CD4-positive, alpha-beta T cell treated with Interferon alpha-2 for 1 hour (primary cell): ENCODE results near the gene ACER1.
A peak's percentile ranks its signal among the peaks of the same experiment; 100 is the strongest.
"Not testable (repeated sequence)": the region's sequence is repeated elsewhere in the genome, so short reads cannot be mapped to it uniquely, and the experiment has no call there.

Experiments used
- DNase-seq, 2 donors: peaks; one replicate each; pipeline ENCODE4 v3.0.0-alpha.2; 2020 to 2022

ACER1 gene

DNA sequence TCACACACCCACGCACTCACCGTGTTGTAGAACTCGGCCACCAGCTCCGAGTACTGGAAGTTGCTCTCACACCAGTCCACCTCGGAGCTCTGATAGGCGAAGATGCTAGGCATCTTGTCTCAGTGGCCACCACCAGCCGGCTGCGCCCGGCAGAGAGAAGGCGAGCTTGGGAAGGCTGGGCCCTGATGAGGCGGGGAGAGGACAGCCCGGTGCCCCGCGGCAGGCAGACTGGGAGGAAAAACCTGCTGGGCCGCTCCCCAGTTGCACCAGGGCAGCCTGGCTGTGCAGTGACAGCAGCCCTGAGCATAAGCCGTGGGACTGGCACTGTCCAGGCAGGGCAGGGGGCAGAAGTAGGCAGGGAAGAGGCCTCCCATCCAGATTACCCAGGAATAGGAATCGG lies at the start of gene ACER1:
ACER1 (minus strand) TSS at position 174 of the 400 bp plus-strand sequence; CDS start at position 113, 61 bp downstream.
- DNase-seq: no peak

DNA sequence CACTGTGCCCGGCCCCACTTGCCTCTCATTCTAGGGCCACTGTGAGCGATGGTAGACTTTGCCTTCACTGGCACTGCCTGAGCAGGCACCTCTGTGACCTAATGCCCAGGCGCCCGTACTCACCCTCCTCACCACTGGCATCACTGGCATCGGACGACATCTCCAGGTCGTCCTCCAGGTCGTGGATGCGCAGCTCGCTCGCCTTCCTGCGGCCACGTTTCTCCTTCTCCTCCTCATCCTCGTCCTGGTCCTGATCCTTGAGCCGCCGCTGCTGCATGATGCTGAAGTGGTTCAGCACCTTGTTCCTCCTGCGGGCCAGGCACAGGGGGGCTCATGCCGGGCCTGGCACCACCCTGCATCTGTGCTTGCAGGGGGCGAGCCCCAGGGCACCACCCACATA lies 49.8 kb upstream of the ACER1 start:
- no peak for DNase-seq

- DNase-seq: no peak
Measured at GRCh38 chr19:6381030-6381750, 47.8 kb upstream of the ACER1 start.

GRCh38 chr19:6379744-6380143 lies 46.3 kb upstream of the ACER1 start:
- DNase-seq: no peak

DNA sequence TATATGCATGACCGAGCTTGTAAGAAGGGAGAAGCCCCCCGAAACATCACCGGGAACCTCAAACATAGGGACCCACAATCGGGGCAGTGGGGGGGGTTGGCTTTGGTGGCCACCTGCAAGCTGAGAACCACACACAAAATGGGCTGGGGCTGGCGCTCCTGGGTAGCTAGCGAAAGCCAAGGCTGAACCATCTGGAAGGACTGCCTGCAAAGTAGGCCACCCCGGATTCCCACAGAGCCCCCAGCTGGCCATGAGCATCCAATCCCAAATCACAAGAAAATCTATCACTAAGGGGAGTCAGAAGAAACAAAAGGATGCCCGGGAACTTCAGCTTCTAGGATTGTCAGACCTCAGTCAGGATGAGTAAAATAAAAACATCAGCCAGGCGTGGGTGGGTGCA lies 45.1 kb upstream of the ACER1 start:
- no peak for DNase-seq

DNA sequence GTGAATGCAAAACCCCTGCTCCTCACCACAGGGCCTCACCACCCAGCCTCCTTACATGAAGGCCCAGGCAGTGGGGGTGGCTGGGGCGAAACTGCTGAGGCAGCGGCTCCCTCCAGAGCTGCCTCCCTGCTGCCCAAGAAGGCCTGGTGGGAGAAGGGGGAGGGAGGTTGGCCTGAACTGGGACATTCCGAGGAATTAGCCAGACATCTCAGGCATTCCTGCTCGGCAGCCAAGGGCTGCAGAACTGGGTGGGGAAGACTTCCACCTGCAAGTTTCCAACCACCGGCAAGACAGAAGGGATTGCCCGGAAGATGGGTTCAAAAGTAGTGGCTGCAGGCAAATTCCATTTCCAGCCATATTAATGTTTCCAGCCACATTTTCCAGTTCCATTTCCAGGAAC lies 44.6 kb upstream of the ACER1 start:
- no peak for DNase-seq

- DNase-seq: no peak
Measured at GRCh38 chr19:6376512-6377190, 43.2 kb upstream of the ACER1 start.

DNA sequence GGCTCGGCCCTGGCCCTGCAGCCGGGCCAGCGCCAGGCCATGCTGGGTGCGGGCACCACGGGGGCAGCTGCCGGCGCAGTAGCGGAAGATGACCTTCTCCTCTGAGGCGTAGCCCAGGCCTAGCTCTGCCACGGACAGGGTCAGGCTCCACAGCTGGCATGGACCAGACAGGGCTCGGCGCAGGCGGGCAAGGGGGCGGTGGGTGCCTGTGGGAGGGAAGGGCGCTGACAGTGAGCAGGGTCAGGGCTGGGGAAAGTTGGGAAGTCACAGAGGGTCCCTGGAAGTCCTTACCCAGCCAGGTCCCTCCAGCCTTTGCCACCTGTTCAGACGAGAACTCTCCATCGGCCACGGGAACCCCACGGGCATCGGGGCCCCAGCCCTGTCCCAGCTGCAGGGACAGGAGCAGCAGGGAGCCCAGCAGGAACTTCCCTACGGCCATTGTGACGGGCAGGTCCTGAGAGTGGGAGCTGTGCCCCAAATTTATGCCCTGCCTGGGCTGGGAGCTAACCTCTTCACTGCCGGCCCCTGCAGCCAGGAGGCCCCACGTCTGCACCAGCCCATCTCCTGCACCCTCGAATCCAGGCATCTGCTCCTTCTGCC lies 42.1 kb upstream of the ACER1 start, which contains the start of gene PSPN:
PSPN (minus strand) TSS at position 523 of the 600 bp plus-strand sequence; CDS start at position 439, 84 bp downstream.
- no peak for DNase-seq

- DNase-seq: no peak
Measured at GRCh38 chr19:6374711-6375410, 41.4 kb upstream of the ACER1 start.

DNA sequence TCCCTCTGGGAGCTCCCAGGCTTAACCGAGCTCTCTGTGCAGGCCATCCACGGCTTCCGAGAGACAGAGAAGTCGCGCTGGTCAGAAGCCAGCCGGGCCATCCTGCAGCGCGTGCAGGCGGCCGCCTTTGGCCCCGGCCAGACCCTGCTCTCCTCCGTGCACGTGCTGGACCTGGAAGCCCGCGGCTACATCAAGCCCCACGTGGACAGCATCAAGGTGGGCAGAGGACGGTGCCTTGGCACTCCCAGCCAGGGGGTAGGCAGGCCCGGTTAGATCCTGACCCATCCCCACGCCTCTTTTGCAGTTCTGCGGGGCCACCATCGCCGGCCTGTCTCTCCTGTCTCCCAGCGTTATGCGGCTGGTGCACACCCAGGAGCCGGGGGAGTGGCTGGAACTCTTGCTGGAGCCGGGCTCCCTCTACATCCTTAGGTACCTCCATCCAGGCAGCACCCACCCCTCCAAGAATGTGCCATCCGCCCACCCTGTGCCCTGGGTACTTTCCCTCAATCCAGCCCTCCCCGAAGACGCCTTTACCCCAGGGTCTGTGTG lies 40.8 kb upstream of the ACER1 start:
- DNase-seq: no peak

DNA sequence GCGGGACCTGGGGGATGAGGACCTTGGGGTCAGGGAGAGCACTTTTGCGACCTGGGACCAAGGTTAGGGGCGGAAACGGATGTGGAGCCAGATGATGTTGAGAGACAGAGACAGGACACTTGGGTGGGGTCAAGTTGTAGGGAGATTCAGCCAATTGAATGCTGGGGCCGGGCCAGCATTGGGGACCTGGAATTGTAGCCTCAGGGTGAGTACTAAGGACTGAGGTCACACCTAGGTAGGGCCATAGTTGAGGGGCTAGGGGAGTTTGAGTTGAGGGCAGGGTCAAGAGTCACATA lies 40.3 kb upstream of the ACER1 start:
- no peak for DNase-seq

GRCh38 chr19:6373096-6373812 lies 39.8 kb upstream of the ACER1 start:
- peak; percentile 98 for DNase-seq

- peak; percentile 99 for DNase-seq
Measured at GRCh38 chr19:6372594-6373095, 39.2 kb upstream of the ACER1 start, which contains the start of gene ALKBH7. Gene ALKBH7, plus strand, starts transcription at chr19:6372794. Its CDS starts 27 bp downstream, at chr19:6372821.

GRCh38 chr19:6364353-6364752 lies 30.9 kb upstream of the ACER1 start:
- no peak for DNase-seq

DNA sequence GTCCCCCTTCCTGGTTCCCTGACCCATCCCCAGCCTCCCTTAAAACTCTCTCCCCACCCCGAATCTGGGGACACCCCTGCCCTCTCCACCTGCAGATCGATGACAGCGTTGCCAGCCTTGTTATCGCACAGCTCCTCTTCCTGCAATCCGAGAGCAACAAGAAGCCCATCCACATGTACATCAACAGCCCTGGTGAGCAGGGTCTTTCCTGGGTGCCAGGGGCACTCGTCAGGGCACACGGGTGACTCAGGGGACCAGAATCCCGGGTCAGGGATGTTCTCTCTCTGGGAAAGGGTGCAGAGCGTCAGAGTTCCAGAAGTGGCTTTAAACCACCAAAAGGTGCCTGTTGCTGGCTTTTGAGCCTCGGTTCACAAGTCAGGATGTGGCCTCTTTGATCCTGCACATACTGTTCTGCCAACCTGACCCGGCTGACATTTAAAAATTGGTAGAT lies 29.0 kb upstream of the ACER1 start:
- peak in 1 of 2 donors; percentile 62 for DNase-seq

GRCh38 chr19:6362027-6362350 lies 28.6 kb upstream of the ACER1 start:
- no peak for DNase-seq

- not testable (repeated sequence) for DNase-seq
Measured at GRCh38 chr19:6360857-6361216, 27.4 kb upstream of the ACER1 start.

DNA sequence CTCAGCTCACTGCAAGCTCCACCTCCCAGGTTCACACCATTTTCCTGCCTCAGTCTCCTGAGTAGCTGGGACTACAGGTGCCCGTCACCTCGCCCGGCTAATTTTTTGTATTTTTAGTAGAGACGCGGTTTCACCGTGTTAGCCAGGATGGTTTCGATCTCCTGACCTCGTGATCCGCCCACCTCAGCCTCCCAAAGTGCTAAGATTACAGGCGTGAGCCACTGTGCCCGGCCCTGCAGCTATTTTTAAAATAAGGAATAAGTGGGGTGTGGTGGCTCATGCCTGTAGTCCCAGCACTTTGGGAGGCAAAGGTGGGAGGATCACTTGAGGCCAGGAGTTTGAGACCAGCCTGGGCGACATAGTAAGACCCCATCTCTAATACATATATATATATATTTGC lies 27.0 kb upstream of the ACER1 start:
- not testable (repeated sequence) for DNase-seq

- no peak for DNase-seq
Measured at GRCh38 chr19:6359568-6360341, 26.3 kb upstream of the ACER1 start.

GRCh38 chr19:6358003-6358402 lies 24.6 kb upstream of the ACER1 start:
- no peak for DNase-seq

GRCh38 chr19:6357174-6357573 lies 23.8 kb upstream of the ACER1 start:
- DNase-seq: no peak
